Endothelial cell (in vitro differentiated cells): ENCODE data around the gene MFSD8. TPM values are rescaled to one million over a fixed set of nuclear protein-coding genes. Genes with fewer than 3 reads are reported as not detected.
A peak's percentile ranks its signal among the peaks of the same experiment; 100 is the strongest.
"Not testable (repeated sequence)": the region's sequence is repeated elsewhere in the genome, so short reads cannot be mapped to it uniquely, and the experiment has no call there.

ENCODE experiments used
- DNase-seq: peaks from one replicate; pipeline ENCODE4 v3.0.0; 2021; ENCODE audit warnings: low spot score
- H3K27ac Mint-ChIP-seq: one replicate; pipeline ENCODE4 v1.8.0; 2021; ENCODE audit warnings: mixed read lengths, inconsistent platforms; ENCODE audit not compliant: unreplicated experiment
- H3K27me3 Mint-ChIP-seq: one replicate; pipeline ENCODE4 v1.8.0; 2021; ENCODE audit warnings: mild to moderate bottlenecking, moderate library complexity, mixed read lengths, inconsistent platforms; ENCODE audit not compliant: unreplicated experiment
- H3K36me3 Mint-ChIP-seq: one replicate; pipeline ENCODE4 v1.8.0; 2021; ENCODE audit warnings: mild to moderate bottlenecking, low read depth, mixed read lengths, inconsistent platforms; ENCODE audit not compliant: unreplicated experiment
- H3K4me1 Mint-ChIP-seq: one replicate; pipeline ENCODE4 v1.8.0; 2021; ENCODE audit warnings: mild to moderate bottlenecking, mixed read lengths, inconsistent platforms; ENCODE audit not compliant: unreplicated experiment
- H3K4me3 Mint-ChIP-seq: one replicate; pipeline ENCODE4 v1.8.0; 2021; ENCODE audit warnings: mild to moderate bottlenecking, mixed read lengths, inconsistent platforms; ENCODE audit not compliant: unreplicated experiment
- H3K9me3 Mint-ChIP-seq: one replicate; pipeline ENCODE4 v1.8.0; 2021; ENCODE audit warnings: mixed read lengths, inconsistent platforms; ENCODE audit not compliant: unreplicated experiment
- long read RNA-seq: library from polyadenylated mRNA; unstranded; transcript quantifications from one replicate; pipeline ENCODE4 v2.0.0, GENCODE V29; 2020; ENCODE audit not compliant: unreplicated experiment
- total RNA-seq: library from RNA; stranded (reverse); fragmentation: NEBNext Ultra II Directional; extraction: Animal tissue kit (Norgen Biotek cat#: 25700); gene quantifications from one replicate; pipeline ENCODE4 v1.2.1, GENCODE V29; 2021; ENCODE audit not compliant: unreplicated experiment
- TF ChIP-seq, protein P1 (sequence below): fragments of 200-600 bp; sonication (generic); IDR thresholded peaks from one replicate; pipeline ENCODE4 v1.5.0; 2021; ENCODE audit warnings: antibody characterized with exemption; ENCODE audit not compliant: unreplicated experiment

Gene MFSD8, protein sequence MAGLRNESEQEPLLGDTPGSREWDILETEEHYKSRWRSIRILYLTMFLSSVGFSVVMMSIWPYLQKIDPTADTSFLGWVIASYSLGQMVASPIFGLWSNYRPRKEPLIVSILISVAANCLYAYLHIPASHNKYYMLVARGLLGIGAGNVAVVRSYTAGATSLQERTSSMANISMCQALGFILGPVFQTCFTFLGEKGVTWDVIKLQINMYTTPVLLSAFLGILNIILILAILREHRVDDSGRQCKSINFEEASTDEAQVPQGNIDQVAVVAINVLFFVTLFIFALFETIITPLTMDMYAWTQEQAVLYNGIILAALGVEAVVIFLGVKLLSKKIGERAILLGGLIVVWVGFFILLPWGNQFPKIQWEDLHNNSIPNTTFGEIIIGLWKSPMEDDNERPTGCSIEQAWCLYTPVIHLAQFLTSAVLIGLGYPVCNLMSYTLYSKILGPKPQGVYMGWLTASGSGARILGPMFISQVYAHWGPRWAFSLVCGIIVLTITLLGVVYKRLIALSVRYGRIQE
- 25.2 TPM for total RNA-seq
- long read RNA-seq, full-length matches to known transcripts, result 4 of 9 reads
- long read RNA-seq, partial matches to known transcripts, result 2 of 9 reads
- long read RNA-seq, other reads (novel, unspliced or antisense), result 3 of 9 reads

DNA sequence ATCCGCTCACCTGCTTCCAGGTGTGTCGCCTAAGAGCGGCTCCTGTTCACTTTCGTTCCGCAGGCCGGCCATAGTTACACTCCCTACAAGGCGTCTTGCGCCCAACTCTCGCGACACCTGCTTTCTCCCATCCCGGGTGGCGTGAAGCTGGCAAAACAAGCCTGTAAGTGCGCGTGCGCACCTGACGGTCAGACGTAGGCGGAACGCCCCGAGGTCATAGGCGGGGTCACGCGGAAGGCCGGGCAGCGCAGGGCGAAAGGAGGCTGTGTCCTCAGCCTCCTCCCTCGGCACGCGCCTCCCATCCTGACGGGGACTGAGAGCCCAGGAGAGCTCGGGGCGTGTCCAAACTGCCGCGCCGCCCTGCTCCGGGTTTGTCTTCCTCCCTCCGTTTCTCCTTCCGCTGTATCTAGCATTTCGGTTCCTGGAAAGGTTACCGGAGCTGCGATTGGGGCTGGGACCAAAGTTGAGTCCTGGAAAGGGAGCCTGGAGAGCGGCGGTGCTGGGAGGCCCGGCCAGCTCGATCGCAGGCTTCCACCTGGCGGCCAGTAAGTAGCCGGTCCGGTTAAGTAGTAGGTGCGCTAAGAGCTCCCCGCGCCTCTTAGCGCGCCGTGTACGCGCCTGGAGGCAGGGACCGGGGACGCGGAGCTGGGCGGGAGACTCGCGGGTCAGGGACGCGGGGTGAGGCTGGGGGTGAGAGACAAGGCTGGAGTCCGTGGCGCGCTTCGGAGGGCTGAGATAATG lies at the start of gene MFSD8, which contains the start of gene ABHD18:
Gene MFSD8, minus strand, starts transcription at position 112 of the 741 bp plus-strand sequence. Its CDS starts 40 bp downstream, at position 72.
Gene ABHD18, plus strand, starts transcription at position 345 of the 741 bp plus-strand sequence. CDS start 17,550 bp downstream, outside the sequence.
- DNase-seq, result peak; percentile 98
- peaks cover 14% of the 10 kb centered on the region for H3K4me1 Mint-ChIP-seq
- no peaks in the 10 kb centered on the region for H3K9me3 Mint-ChIP-seq
- TF ChIP-seq, protein P1, sequence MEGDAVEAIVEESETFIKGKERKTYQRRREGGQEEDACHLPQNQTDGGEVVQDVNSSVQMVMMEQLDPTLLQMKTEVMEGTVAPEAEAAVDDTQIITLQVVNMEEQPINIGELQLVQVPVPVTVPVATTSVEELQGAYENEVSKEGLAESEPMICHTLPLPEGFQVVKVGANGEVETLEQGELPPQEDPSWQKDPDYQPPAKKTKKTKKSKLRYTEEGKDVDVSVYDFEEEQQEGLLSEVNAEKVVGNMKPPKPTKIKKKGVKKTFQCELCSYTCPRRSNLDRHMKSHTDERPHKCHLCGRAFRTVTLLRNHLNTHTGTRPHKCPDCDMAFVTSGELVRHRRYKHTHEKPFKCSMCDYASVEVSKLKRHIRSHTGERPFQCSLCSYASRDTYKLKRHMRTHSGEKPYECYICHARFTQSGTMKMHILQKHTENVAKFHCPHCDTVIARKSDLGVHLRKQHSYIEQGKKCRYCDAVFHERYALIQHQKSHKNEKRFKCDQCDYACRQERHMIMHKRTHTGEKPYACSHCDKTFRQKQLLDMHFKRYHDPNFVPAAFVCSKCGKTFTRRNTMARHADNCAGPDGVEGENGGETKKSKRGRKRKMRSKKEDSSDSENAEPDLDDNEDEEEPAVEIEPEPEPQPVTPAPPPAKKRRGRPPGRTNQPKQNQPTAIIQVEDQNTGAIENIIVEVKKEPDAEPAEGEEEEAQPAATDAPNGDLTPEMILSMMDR, result peak; percentile 28
- H3K36me3 Mint-ChIP-seq, result peaks cover 16% of the 10 kb centered on the region
- peak within 1 kb of the TSS; percentile 97 for H3K4me3 Mint-ChIP-seq
- H3K27ac Mint-ChIP-seq, result peak within 1 kb of the TSS; percentile 67
- H3K27me3 Mint-ChIP-seq, result peaks cover 15% of the 10 kb centered on the region

DNA sequence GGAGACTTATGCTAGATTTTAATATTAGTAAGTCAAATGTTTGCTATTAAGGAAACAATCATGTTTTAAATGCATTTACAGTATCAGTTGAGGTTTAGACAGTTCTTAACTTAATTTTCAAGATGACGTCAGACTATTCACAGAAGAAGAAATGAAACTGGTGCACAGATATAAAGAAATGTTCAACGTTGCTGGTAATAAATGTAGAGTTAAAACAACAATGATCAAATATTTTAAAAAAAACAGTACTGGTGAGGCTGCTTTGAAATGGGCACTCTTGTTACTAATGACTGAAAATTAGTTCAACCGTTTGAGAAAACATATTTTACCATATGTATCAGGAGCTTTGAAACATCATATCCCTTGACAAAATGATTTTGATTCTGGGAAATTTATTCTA lies 44.5 kb upstream of the MFSD8 start:
- no peak for DNase-seq
- Mint-ChIP-seq H3K9me3 (no peaks in the 10 kb centered on the region), H3K4me3 (no peak overlapping the region), H3K4me1 (no peaks in the 10 kb centered on the region), H3K36me3 (peaks cover 5% of the 10 kb centered on the region), H3K27ac (no peak overlapping the region), H3K27me3 (peaks cover 2% of the 10 kb centered on the region)
- TF ChIP-seq, protein P1, result no peak

GRCh38 chr4:128006592-128006991 lies 41.6 kb upstream of the MFSD8 start:
- Mint-ChIP-seq H3K27ac (no peak overlapping the region), H3K36me3 (peaks cover 4% of the 10 kb centered on the region), H3K9me3 (no peaks in the 10 kb centered on the region), H3K4me3 (no peak overlapping the region), H3K27me3 (no peaks in the 10 kb centered on the region), H3K4me1 (no peaks in the 10 kb centered on the region)
- TF ChIP-seq, protein P1, result no peak
- DNase-seq, result no peak

- TF ChIP-seq, protein P1, result no peak
Observed at GRCh38 chr4:127997534-127998388, 32.8 kb upstream of the MFSD8 start.

DNA sequence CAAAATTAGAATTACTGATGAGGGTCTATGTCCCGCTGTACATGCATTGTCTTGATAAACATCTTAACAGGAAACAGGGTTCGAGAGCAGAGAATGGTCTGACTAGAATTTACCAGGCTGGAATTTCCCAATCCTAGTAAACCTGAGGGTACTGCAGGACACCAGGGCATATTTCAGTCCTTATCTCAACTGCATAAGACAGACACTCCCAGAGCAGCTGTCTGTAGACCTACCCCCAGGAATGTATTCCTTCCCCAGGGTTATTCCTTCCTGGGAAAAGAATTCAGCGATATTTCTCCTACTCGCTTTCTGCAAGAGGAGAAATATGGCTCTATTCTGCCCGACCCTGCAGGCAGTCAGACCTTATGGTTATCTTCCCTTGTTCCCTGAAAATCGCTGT lies 31.5 kb upstream of the MFSD8 start:
- not testable (repeated sequence) for DNase-seq, H3K27me3 Mint-ChIP-seq, H3K4me1 Mint-ChIP-seq, H3K27ac Mint-ChIP-seq, H3K9me3 Mint-ChIP-seq
- H3K36me3 Mint-ChIP-seq, result peaks cover 30% of the 10 kb centered on the region
- peak overlapping the region; percentile 47 for H3K4me3 Mint-ChIP-seq

More at GRCh38 chr4:127997534-127998388, 32.8 kb upstream of the MFSD8 start:
- H3K36me3 Mint-ChIP-seq, result peaks cover 32% of the 10 kb centered on the region
- H3K27ac Mint-ChIP-seq, result no peak overlapping the region
- H3K27me3 Mint-ChIP-seq, result no peaks in the 10 kb centered on the region
- no peaks in the 10 kb centered on the region for H3K9me3 Mint-ChIP-seq
- H3K4me1 Mint-ChIP-seq, result peaks cover 5% of the 10 kb centered on the region
- no peak overlapping the region for H3K4me3 Mint-ChIP-seq
- no peak for DNase-seq
